HepG2 (cell line): ENCODE data around the gene C2orf42. TPM values are rescaled to one million over a fixed set of nuclear protein-coding genes. Genes with fewer than 3 reads are reported as not detected.

ENCODE experiments used
- ARNTL ChIP-seq: sonication (generic); formaldehyde crosslinking; IDR thresholded peaks from 2 replicates; pipeline ENCODE4 v1.4.0; 2020; ENCODE audit warnings: mild to moderate bottlenecking, missing genetic modification reagents
- FOXK1 ChIP-seq: sonication (generic); formaldehyde crosslinking; IDR thresholded peaks from 2 replicates; pipeline ENCODE4 v1.4.0; 2020; ENCODE audit warnings: low read depth, missing genetic modification reagents, borderline replicate concordance
- FOXP1 ChIP-seq, 2 experiments: fragments of 450-650 bp in 1 of 2; IDR thresholded peaks; 2 replicates each; pipeline ENCODE4 v1.6.1; 2017 to 2018; ENCODE audit warnings: antibody characterized with exemption in 1 of 2
- GATAD2A ChIP-seq: IDR thresholded peaks from 2 replicates; pipeline ENCODE4 v1.6.1; 2016
- KAT8 ChIP-seq: IDR thresholded peaks from 2 replicates; pipeline ENCODE4 v1.6.1; 2016; ENCODE audit warnings: missing genetic modification reagents, missing compliant biosample characterization
- NFE2L2 ChIP-seq: fragments of 150-350 bp; IDR thresholded peaks from 2 replicates; pipeline ENCODE4 v1.6.1; 2014; ENCODE audit warnings: low read length
- NFIC ChIP-seq: IDR thresholded peaks from 2 replicates; pipeline ENCODE4 v1.6.1; 2012; ENCODE audit warnings: mild to moderate bottlenecking, low read length, inconsistent platforms
- RXRB ChIP-seq: IDR thresholded peaks from 2 replicates; pipeline ENCODE4 v1.6.1; 2016; ENCODE audit warnings: borderline replicate concordance, missing genetic modification reagents, missing compliant biosample characterization
- SALL1 ChIP-seq: sonication (generic); formaldehyde crosslinking; IDR thresholded peaks from 2 replicates; pipeline ENCODE4 v1.8.0; 2022; ENCODE audit warnings: mild to moderate bottlenecking, missing genetic modification reagents
- SMARCE1 ChIP-seq: fragments of 450-650 bp; IDR thresholded peaks from 2 replicates; pipeline ENCODE4 v1.6.1; 2017; ENCODE audit warnings: borderline replicate concordance
- SOX13 ChIP-seq, 3 experiments: fragments of 450-650 bp in 1 of 3; sonication (generic) in 1 of 3; formaldehyde crosslinking in 1 of 3; IDR thresholded peaks in 2 of 3; conservative IDR thresholded peaks in 1 of 3; 2 replicates each; pipeline versions ENCODE4 v1.5.0 to v1.6.1; 2016 to 2020; ENCODE audit warnings: antibody characterized with exemption in 1 of 3, mild to moderate bottlenecking in 1 of 3, missing compliant biosample characterization in 1 of 3, missing genetic modification reagents in 1 of 3, moderate library complexity in 1 of 3
- SRSF9 ChIP-seq: fragments of 200-400 bp; formaldehyde crosslinking; IDR thresholded peaks from 2 replicates; pipeline ENCODE4 v1.6.1; 2018; ENCODE audit warnings: borderline replicate concordance, mild to moderate bottlenecking, low read depth, low read length; ENCODE audit not compliant: insufficient read depth, poor library complexity, severe bottlenecking
- ZBTB7A ChIP-seq: sonication (generic); formaldehyde crosslinking; IDR thresholded peaks from 2 replicates; pipeline ENCODE4 v1.8.0; 2022; ENCODE audit warnings: mild to moderate bottlenecking, missing genetic modification reagents
- ZFAT ChIP-seq: sonication (generic); formaldehyde crosslinking; conservative IDR thresholded peaks from 2 replicates; pipeline ENCODE4 v1.8.1; 2023; ENCODE audit warnings: missing genetic modification reagents, inconsistent platforms
- ZNF264 ChIP-seq: sonication (generic); formaldehyde crosslinking; IDR thresholded peaks from 2 replicates; pipeline ENCODE4 v1.4.0; 2020; ENCODE audit warnings: missing genetic modification reagents
- ZNF598 ChIP-seq: sonication (generic); formaldehyde crosslinking; IDR thresholded peaks from 2 replicates; pipeline ENCODE4 v1.5.1; 2020; ENCODE audit warnings: mild to moderate bottlenecking, missing genetic modification reagents, borderline replicate concordance
- ZNF75D ChIP-seq: sonication (generic); formaldehyde crosslinking; IDR thresholded peaks from 2 replicates; pipeline ENCODE4 v1.8.1; 2023; ENCODE audit warnings: missing genetic modification reagents, mild to moderate bottlenecking, borderline replicate concordance
- ZNF841 ChIP-seq: sonication (generic); formaldehyde crosslinking; IDR thresholded peaks from 2 replicates; pipeline ENCODE4 v1.8.1; 2023; ENCODE audit warnings: missing genetic modification reagents, borderline replicate concordance
- polyA plus RNA-seq, 8 experiments: library from polyadenylated mRNA; depleted of rRNA in 3 of 8; stranded (reverse) in 7 of 8; unstranded in 1 of 8; fragments of >200 nt; fragmentation: Illumina TruSeq in 4 of 8; extraction: Trizol in 4 of 8; gene quantifications; 2 replicates each; pipeline versions ENCODE4 v1.2.1 to v1.2.3, GENCODE V29; 2011 to 2016; ENCODE audit warnings: low read depth in 4 of 8, missing spikeins in 1 of 8, mixed read lengths in 1 of 8; ENCODE audit not compliant: insufficient read depth in 1 of 8
- total RNA-seq, 5 experiments: library from RNA; depleted of rRNA; stranded (reverse); fragments of >200 nt; fragmentation: Illumina TruSeq; extraction: Trizol; gene quantifications; 2 replicates each; pipeline ENCODE4 v1.2.3, GENCODE V29; 2016; ENCODE audit warnings: low read depth in 1 of 5
- TF ChIP-seq, protein P1 (sequence below): sonication (generic); formaldehyde crosslinking; conservative IDR thresholded peaks from 2 replicates; pipeline ENCODE4 v1.8.1; 2023; ENCODE audit warnings: missing genetic modification reagents
- TF ChIP-seq, protein P2 (sequence below): sonication (generic); formaldehyde crosslinking; IDR thresholded peaks from 2 replicates; pipeline ENCODE4 v1.4.0; 2020; ENCODE audit warnings: missing genetic modification reagents
- TF ChIP-seq, protein P3 (sequence below), 2 experiments: fragments of 450-650 bp in 1 of 2; sonication (generic) in 1 of 2; formaldehyde crosslinking; IDR thresholded peaks; 2 replicates each; pipeline versions ENCODE4 v1.5.0 to v1.8.0; 2020 to 2022; ENCODE audit warnings: mild to moderate bottlenecking in 1 of 2, missing genetic modification reagents in 1 of 2

C2orf42 gene
- total and polyA plus RNA-seq, 2 of the 13 experiments (the other 11 are each of a cell fraction or from before 2014, with no cell fraction given): 9.3 to 9.9 TPM

DNA sequence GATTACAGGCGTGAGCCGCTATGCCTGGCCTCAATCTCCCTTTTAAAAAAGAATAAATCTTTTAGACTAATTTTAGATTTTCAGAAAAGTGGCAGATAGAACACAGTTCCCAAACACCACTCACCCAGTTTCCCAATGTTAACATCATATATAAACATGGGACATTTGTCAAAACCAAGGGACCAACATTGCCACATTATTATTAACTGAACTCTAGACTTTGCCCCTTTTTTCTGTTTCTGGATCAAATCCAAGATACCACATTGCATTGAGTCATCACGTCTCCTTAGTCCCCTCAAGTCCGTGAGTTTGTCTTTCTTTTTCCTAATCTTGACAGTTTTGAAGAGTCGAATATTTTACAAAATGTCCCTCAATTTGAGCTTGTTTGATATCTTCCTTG is 2.4 kb downstream of the C2orf42 start (continued):
- TF ChIP-seq, protein P1, sequence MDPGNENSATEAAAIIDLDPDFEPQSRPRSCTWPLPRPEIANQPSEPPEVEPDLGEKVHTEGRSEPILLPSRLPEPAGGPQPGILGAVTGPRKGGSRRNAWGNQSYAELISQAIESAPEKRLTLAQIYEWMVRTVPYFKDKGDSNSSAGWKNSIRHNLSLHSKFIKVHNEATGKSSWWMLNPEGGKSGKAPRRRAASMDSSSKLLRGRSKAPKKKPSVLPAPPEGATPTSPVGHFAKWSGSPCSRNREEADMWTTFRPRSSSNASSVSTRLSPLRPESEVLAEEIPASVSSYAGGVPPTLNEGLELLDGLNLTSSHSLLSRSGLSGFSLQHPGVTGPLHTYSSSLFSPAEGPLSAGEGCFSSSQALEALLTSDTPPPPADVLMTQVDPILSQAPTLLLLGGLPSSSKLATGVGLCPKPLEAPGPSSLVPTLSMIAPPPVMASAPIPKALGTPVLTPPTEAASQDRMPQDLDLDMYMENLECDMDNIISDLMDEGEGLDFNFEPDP (CRISPR knock-in tag): 0 out of 2 replicates have a peak, but pooled peaks have one; percentile 46
- TF ChIP-seq SOX13 (IDR thresholded peaks at IDR 0.05) (no peak; the same call in 1 of the 2 replicates), SOX13 (CRISPR knock-in tag; conservative IDR thresholded peaks at IDR 0.05 in 1 of 2, IDR thresholded peaks at IDR 0.05 in 1 of 2) (peak in 1 of 2 experiments; percentile 74; a peak in 2 of 4 replicates), ZNF841 (no peak), ZNF264 (CRISPR knock-in tag) (0 out of 2 replicates have a peak, but pooled peaks have one; percentile 51), ZNF75D (CRISPR knock-in tag) (no peak), ZBTB7A (no peak), SMARCE1 (peak; percentile 9; the same call in 1 of the 2 replicates), FOXK1 (CRISPR knock-in tag) (peak; percentile 89), NFE2L2 (no peak), FOXP1 (IDR thresholded peaks at IDR 0.05) (no peak), FOXP1 (CRISPR knock-in tag; IDR thresholded peaks at IDR 0.05) (peak; percentile 52; the same call in 1 of the 2 replicates), GATAD2A (CRISPR knock-in tag) (peak; percentile 95), ARNTL (CRISPR knock-in tag) (no peak), KAT8 (peak; percentile 73), ZFAT (CRISPR knock-in tag) (no peak), RXRB (peak; percentile 73), SALL1 (CRISPR knock-in tag) (peak; percentile 72; the same call in 1 of the 2 replicates), SRSF9 (no peak), NFIC (peak; percentile 96), ZNF598 (CRISPR knock-in tag) (no peak)
- TF ChIP-seq, protein P2, sequence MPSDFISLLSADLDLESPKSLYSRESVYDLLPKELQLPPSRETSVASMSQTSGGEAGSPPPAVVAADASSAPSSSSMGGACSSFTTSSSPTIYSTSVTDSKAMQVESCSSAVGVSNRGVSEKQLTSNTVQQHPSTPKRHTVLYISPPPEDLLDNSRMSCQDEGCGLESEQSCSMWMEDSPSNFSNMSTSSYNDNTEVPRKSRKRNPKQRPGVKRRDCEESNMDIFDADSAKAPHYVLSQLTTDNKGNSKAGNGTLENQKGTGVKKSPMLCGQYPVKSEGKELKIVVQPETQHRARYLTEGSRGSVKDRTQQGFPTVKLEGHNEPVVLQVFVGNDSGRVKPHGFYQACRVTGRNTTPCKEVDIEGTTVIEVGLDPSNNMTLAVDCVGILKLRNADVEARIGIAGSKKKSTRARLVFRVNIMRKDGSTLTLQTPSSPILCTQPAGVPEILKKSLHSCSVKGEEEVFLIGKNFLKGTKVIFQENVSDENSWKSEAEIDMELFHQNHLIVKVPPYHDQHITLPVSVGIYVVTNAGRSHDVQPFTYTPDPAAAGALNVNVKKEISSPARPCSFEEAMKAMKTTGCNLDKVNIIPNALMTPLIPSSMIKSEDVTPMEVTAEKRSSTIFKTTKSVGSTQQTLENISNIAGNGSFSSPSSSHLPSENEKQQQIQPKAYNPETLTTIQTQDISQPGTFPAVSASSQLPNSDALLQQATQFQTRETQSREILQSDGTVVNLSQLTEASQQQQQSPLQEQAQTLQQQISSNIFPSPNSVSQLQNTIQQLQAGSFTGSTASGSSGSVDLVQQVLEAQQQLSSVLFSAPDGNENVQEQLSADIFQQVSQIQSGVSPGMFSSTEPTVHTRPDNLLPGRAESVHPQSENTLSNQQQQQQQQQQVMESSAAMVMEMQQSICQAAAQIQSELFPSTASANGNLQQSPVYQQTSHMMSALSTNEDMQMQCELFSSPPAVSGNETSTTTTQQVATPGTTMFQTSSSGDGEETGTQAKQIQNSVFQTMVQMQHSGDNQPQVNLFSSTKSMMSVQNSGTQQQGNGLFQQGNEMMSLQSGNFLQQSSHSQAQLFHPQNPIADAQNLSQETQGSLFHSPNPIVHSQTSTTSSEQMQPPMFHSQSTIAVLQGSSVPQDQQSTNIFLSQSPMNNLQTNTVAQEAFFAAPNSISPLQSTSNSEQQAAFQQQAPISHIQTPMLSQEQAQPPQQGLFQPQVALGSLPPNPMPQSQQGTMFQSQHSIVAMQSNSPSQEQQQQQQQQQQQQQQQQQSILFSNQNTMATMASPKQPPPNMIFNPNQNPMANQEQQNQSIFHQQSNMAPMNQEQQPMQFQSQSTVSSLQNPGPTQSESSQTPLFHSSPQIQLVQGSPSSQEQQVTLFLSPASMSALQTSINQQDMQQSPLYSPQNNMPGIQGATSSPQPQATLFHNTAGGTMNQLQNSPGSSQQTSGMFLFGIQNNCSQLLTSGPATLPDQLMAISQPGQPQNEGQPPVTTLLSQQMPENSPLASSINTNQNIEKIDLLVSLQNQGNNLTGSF (CRISPR knock-in tag): no peak
- TF ChIP-seq, protein P3, sequence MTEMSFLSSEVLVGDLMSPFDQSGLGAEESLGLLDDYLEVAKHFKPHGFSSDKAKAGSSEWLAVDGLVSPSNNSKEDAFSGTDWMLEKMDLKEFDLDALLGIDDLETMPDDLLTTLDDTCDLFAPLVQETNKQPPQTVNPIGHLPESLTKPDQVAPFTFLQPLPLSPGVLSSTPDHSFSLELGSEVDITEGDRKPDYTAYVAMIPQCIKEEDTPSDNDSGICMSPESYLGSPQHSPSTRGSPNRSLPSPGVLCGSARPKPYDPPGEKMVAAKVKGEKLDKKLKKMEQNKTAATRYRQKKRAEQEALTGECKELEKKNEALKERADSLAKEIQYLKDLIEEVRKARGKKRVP (CRISPR knock-in tag; IDR thresholded peaks at IDR 0.05): peak in 1 of 2 experiments; percentile 80; a peak in 2 of 4 replicates
